Transverse colon (tissue), 4 donors: ENCODE measurements around the gene ADAMTS16. TPM values are rescaled to one million over a fixed set of nuclear protein-coding genes. Genes with fewer than 3 reads are reported as not detected.

Source experiments
- DNase-seq: peaks from one replicate; pipeline ENCODE4 v3.0.0-alpha.2; 2019
- H3K27ac ChIP-seq, 4 donors: fragments of 200-600 bp; sonication (generic); 2 replicates each; pipeline ENCODE4 v1.5.1; 2016 to 2018; ENCODE audit warnings: inconsistent platforms in 4 of 4
- H3K27me3 ChIP-seq: fragments of 200-600 bp; sonication (generic); 2 replicates; pipeline ENCODE4 v1.5.1; 2017; ENCODE audit warnings: inconsistent platforms
- H3K36me3 ChIP-seq, 4 donors: fragments of 200-600 bp; sonication (generic); 2 replicates each; pipeline ENCODE4 v1.5.1; 2017 to 2019; ENCODE audit warnings: inconsistent platforms in 4 of 4
- H3K4me1 ChIP-seq, 4 donors: fragments of 200-600 bp; sonication (generic); 2 replicates each; pipeline ENCODE4 v1.5.1; 2017 to 2020; ENCODE audit warnings: inconsistent platforms in 4 of 4
- H3K4me3 ChIP-seq, 4 donors: fragments of 200-600 bp; sonication (generic); 1 replicate in 1 of 4; 2 replicates in 3 of 4; pipeline versions ENCODE4 v1.5.1 to v1.6.1; 2017 to 2019; ENCODE audit warnings: inconsistent platforms in 4 of 4
- H3K9me3 ChIP-seq, 2 donors: fragments of 200-600 bp; sonication (generic); 2 replicates each; pipeline ENCODE4 v1.5.1; 2017 to 2019; ENCODE audit warnings: inconsistent platforms in 2 of 2
- CTCF ChIP-seq, 5 experiments: fragments of 200-600 bp in 3 of 5; fragments of 450-650 bp in 2 of 5; sonication (generic) in 3 of 5; IDR thresholded peaks; 1 replicate in 2 of 5; 2 replicates in 3 of 5; pipeline ENCODE4 v1.5.1; 2016 to 2017; ENCODE audit warnings: antibody characterized with exemption in 5 of 5, inconsistent platforms in 3 of 5, mild to moderate bottlenecking in 2 of 5, moderate library complexity in 1 of 5
- EP300 ChIP-seq: sonication (generic); formaldehyde crosslinking; IDR thresholded peaks from one replicate; pipeline ENCODE4 v1.6.1; 2017; ENCODE audit warnings: antibody characterized with exemption, low read depth
- POLR2A ChIP-seq: fragments of 450-650 bp; IDR thresholded peaks from one replicate; pipeline ENCODE4 v1.6.1; 2016; ENCODE audit warnings: antibody characterized with exemption, mild to moderate bottlenecking, moderate library complexity
- POLR2AphosphoS5 ChIP-seq, 3 donors: sonication (generic); formaldehyde crosslinking; IDR thresholded peaks; one replicate each; pipeline ENCODE4 v1.6.1; 2016; ENCODE audit warnings: antibody characterized with exemption in 3 of 3
- WGBS, 2 donors: methylation state at CpG; one replicate each; pipeline ENCODE4 v1.1.5; 2018; ENCODE audit warnings: low coverage in 1 of 2; 5-methylcytosine and 5-hydroxymethylcytosine counted together
- in situ Hi-C, 4 donors: fragments of 200-750 bp; cut with MboI; loops; one replicate each; pipeline versions ENCODE4 v1.15.0 to v1.15.1; 2017; ENCODE audit warnings: low sequenced_read_pairs in 3 of 4, low pct_ligation_motif_present in 1 of 4, low pct_unique_long_range_greater_than_20kb in 1 of 4
- intact Hi-C: fragments of 100-400 bp; cut with DNase I; formaldehyde crosslinking; loops from one replicate; pipeline ENCODE4 v1.15.1; 2023; ENCODE audit warnings: low total_unique reads
- total RNA-seq, 4 donors: library from RNA; depleted of rRNA; stranded (reverse); fragments of >200 nt; gene quantifications; one replicate each; pipeline ENCODE4 v1.1.0, GENCODE V29; 2016

Gene ADAMTS16
- total RNA-seq, 4 donors from 2014 or later, result 0.68 to 4.4 TPM; not detected in 2

- WGBS, 2 donors, result 59 to 76% methylated on average over 6 of the region's 6 CpGs
- peaks cover 0 to 2% (median 0%) of the 10 kb centered on the region in 4 donors for H3K4me1 ChIP-seq
- in situ Hi-C loops, result no loop called here
These were observed 126.2 kb downstream of the ADAMTS16 start for GRCh38 chr5:5266297-5266696.

DNA sequence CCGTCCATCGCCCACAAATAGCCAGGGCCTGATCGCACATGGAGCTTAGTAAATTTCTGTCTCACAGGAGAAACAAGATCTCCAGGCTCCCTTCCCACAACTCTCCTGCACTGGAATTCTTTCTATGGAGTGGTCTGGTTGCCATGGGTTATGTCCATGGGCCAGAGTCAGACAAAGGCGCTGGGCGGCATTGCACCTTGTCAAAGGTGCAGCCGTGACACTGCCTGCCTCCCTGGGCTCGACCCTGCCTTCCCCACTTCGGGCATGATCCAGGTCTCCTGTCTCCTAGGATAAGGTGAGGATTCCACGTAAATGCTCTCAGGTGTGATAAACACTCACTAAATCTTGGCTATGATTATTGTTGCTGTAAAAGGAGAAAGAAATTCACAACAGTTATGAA, 130.0 kb downstream of the ADAMTS16 start:
- Histone ChIP-seq H3K36me3 (no peaks in the 10 kb centered on the region), H3K9me3 (no peaks in the 10 kb centered on the region), H3K27me3 (no peaks in the 10 kb centered on the region), H3K4me1 (peaks cover 0 to 2% (median 0%) of the 10 kb centered on the region in 4 donors), H3K27ac (no peak overlapping the region), H3K4me3 (no peak overlapping the region)
- TF ChIP-seq CTCF (IDR thresholded peaks at IDR 0.05), result no peak
- no peak for TF ChIP-seq POLR2AphosphoS5 (IDR thresholded peaks at IDR 0.05)
- in situ Hi-C loops (no loop called here), intact Hi-C loops (no loop called here)
- 80 to 84% methylated on average over 3 to 9 of the region's 9 CpGs for WGBS, 2 donors
- DNase-seq, result no peak

More at GRCh38 chr5:5266297-5266696, 126.2 kb downstream of the ADAMTS16 start:
- intact Hi-C loops, result no loop called here
- Histone ChIP-seq H3K4me3 (no peak overlapping the region), H3K36me3 (no peaks in the 10 kb centered on the region), H3K27ac (no peak overlapping the region), H3K9me3 (no peaks in the 10 kb centered on the region), H3K27me3 (no peaks in the 10 kb centered on the region)
- no peak for TF ChIP-seq POLR2A
- TF ChIP-seq POLR2AphosphoS5 (IDR thresholded peaks at IDR 0.05), result no peak
- TF ChIP-seq EP300, result no peak
- TF ChIP-seq CTCF (IDR thresholded peaks at IDR 0.05), result no peak
- DNase-seq, result no peak

DNA sequence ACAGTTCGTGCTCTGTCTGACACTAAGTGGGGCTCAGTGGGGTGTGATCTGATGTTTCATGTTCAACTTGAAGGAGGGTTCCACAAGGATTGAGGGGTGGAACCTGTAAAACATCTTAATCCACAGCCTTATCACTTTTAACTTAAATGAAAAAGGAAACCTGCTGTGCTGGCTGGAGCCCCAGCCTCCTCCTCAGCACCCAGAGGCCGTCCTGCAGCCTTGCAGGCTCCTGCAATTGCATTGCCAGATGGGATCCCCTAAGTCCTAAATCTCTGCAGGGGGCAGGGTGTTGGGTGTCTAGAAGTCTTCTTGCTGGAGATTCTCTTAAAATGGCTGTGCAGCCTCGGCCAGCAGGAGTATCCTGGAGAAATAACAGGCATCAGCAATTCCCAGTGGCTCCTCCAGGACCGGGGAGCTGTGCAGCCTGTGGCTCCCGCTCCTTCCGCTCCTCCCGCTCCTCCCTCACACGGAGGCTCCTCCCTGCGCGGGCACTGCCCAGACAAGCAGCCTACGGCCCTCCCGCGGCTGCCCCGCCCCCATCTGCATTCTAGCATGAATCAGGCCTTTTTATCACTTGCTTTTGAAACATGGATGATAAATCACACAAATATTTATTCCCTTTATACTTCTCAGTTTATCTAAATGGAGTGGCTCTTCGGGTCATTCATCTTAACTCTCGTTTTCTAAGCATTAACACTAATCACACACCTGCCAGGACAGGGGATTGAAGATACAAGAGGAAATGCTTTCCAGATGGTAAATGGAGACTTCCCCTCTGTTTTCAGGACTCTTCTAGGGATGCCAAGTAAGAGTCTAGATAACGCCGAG, 131.0 kb downstream of the ADAMTS16 start:
- no peaks in the 10 kb centered on the region for H3K27me3 ChIP-seq
- intact Hi-C loops (no loop called here), in situ Hi-C loops (no loop called here)
- no peak for TF ChIP-seq POLR2A
- no peak for TF ChIP-seq POLR2AphosphoS5 (IDR thresholded peaks at IDR 0.05)
- TF ChIP-seq EP300, result no peak
- no peak for TF ChIP-seq CTCF (IDR thresholded peaks at IDR 0.05)
- H3K9me3 ChIP-seq, result no peaks in the 10 kb centered on the region
- peak overlapping the region in 1 of 4 donors; percentile 16 for H3K4me3 ChIP-seq
- peak; percentile 14 for DNase-seq
- H3K4me1 ChIP-seq, result peaks cover 0 to 2% (median 0%) of the 10 kb centered on the region in 4 donors
- H3K27ac ChIP-seq, result no peak overlapping the region
- H3K36me3 ChIP-seq, result no peaks in the 10 kb centered on the region
- 22 to 46% methylated on average over 7 to 18 of the region's 18 CpGs for WGBS, 2 donors

GRCh38 chr5:5271786-5272321, 131.7 kb downstream of the ADAMTS16 start:
- WGBS, 2 donors, result 0 to 56% methylated on average over 1 to 9 of the region's 9 CpGs
- Histone ChIP-seq H3K4me3 (no peak overlapping the region), H3K27me3 (no peaks in the 10 kb centered on the region), H3K4me1 (peaks cover 0 to 2% (median 0%) of the 10 kb centered on the region in 4 donors), H3K9me3 (no peaks in the 10 kb centered on the region), H3K27ac (no peak overlapping the region), H3K36me3 (no peaks in the 10 kb centered on the region)
- TF ChIP-seq EP300, result no peak
- TF ChIP-seq POLR2AphosphoS5 (IDR thresholded peaks at IDR 0.05), result no peak
- no peak for TF ChIP-seq CTCF (IDR thresholded peaks at IDR 0.05)
- no peak for TF ChIP-seq POLR2A
- intact Hi-C loops, result no loop called here
- in situ Hi-C loops, result no loop called here
- DNase-seq, result no peak
